ENCODE data around the gene SLC38A2.

SLC38A2 gene

GRCh38 chr12:46414591-46415268 lies 42.2 kb upstream of the SLC38A2 start:
- no peak overlapping the region for H2AFZ ChIP-seq (ENCODE audit: low read length)
- no peaks in the 10 kb centered on the region for H3K4me1 ChIP-seq (ENCODE audit: insufficient read depth, low read length, poor library complexity, severe bottlenecking)
- no peaks in the 10 kb centered on the region for H3K27me3 ChIP-seq (ENCODE audit: insufficient read depth, low read length, poor library complexity, severe bottlenecking)
- H3K4me2 ChIP-seq (ENCODE audit: low read depth, low read length, poor library complexity, severe bottlenecking), result no peak overlapping the region
- H4K20me1 ChIP-seq (ENCODE audit: insufficient read depth, low read length, poor library complexity, severe bottlenecking), result no peaks in the 10 kb centered on the region
- H3K9me3 ChIP-seq (ENCODE audit: insufficient read depth, low read depth, low read length), result no peaks in the 10 kb centered on the region
- TF ChIP-seq EZH2phosphoT487 (IDR thresholded peaks at IDR 0.05; ENCODE audit: borderline replicate concordance) (no peak), CTCF (conservative IDR thresholded peaks at IDR 0.05; ENCODE audit: low read length) (no peak)
- no peak overlapping the region for H3K9ac ChIP-seq (ENCODE audit: low read depth, low read length, poor library complexity, severe bottlenecking)
- no peaks in the 10 kb centered on the region for H3K79me2 ChIP-seq (ENCODE audit: insufficient read depth, low read length)
- no peaks in the 10 kb centered on the region for H3K9me2 ChIP-seq (replicated peaks; ENCODE audit: low read depth, low read length)
- no peaks in the 10 kb centered on the region for H3K36me3 ChIP-seq (ENCODE audit: insufficient read depth, low read length)
- H3F3A ChIP-seq (ENCODE audit: low read depth), result no peaks in the 10 kb centered on the region
- no peak overlapping the region for H3K4me3 ChIP-seq (ENCODE audit: low read length, poor library complexity, severe bottlenecking)

GRCh38 chr12:46413368-46413767 lies 40.8 kb upstream of the SLC38A2 start:
- TF ChIP-seq CTCF (conservative IDR thresholded peaks at IDR 0.05; ENCODE audit: low read length), result no peak
- no peak for TF ChIP-seq EZH2phosphoT487 (IDR thresholded peaks at IDR 0.05; ENCODE audit: borderline replicate concordance)
- no peak overlapping the region for H3K9ac ChIP-seq (ENCODE audit: low read depth, low read length, poor library complexity, severe bottlenecking)
- no peaks in the 10 kb centered on the region for H3K36me3 ChIP-seq (ENCODE audit: insufficient read depth, low read length)
- no peaks in the 10 kb centered on the region for H3K9me3 ChIP-seq (ENCODE audit: insufficient read depth, low read depth, low read length)
- H3K27me3 ChIP-seq (ENCODE audit: insufficient read depth, low read length, poor library complexity, severe bottlenecking), result no peaks in the 10 kb centered on the region
- H3K4me3 ChIP-seq (ENCODE audit: low read length, poor library complexity, severe bottlenecking), result no peak overlapping the region
- no peaks in the 10 kb centered on the region for H3F3A ChIP-seq (ENCODE audit: low read depth)
- no peaks in the 10 kb centered on the region for H3K79me2 ChIP-seq (ENCODE audit: insufficient read depth, low read length)
- H4K20me1 ChIP-seq (ENCODE audit: insufficient read depth, low read length, poor library complexity, severe bottlenecking), result no peaks in the 10 kb centered on the region
- no peak overlapping the region for H2AFZ ChIP-seq (ENCODE audit: low read length)
- peaks cover 7% of the 10 kb centered on the region for H3K4me1 ChIP-seq (ENCODE audit: insufficient read depth, low read length, poor library complexity, severe bottlenecking)
- H3K4me2 ChIP-seq (ENCODE audit: low read depth, low read length, poor library complexity, severe bottlenecking), result no peak overlapping the region
- no peaks in the 10 kb centered on the region for H3K9me2 ChIP-seq (replicated peaks; ENCODE audit: low read depth, low read length)

- Histone ChIP-seq H3K27me3 (ENCODE audit: insufficient read depth, low read length, poor library complexity, severe bottlenecking) (no peaks in the 10 kb centered on the region), H4K20me1 (ENCODE audit: insufficient read depth, low read length, poor library complexity, severe bottlenecking) (no peaks in the 10 kb centered on the region), H3K4me1 (ENCODE audit: insufficient read depth, low read length, poor library complexity, severe bottlenecking) (peaks cover 7% of the 10 kb centered on the region), H3K9me2 (replicated peaks; ENCODE audit: low read depth, low read length) (no peaks in the 10 kb centered on the region), H3K9me3 (ENCODE audit: insufficient read depth, low read depth, low read length) (no peaks in the 10 kb centered on the region), H3K4me3 (ENCODE audit: low read length, poor library complexity, severe bottlenecking) (no peak overlapping the region), H3K36me3 (ENCODE audit: insufficient read depth, low read length) (no peaks in the 10 kb centered on the region), H3F3A (ENCODE audit: low read depth) (no peaks in the 10 kb centered on the region), H3K4me2 (ENCODE audit: low read depth, low read length, poor library complexity, severe bottlenecking) (no peak overlapping the region), H3K9ac (ENCODE audit: low read depth, low read length, poor library complexity, severe bottlenecking) (no peak overlapping the region), H3K79me2 (ENCODE audit: insufficient read depth, low read length) (no peaks in the 10 kb centered on the region), H2AFZ (ENCODE audit: low read length) (no peak overlapping the region)
- TF ChIP-seq EZH2phosphoT487 (IDR thresholded peaks at IDR 0.05; ENCODE audit: borderline replicate concordance) (no peak), CTCF (conservative IDR thresholded peaks at IDR 0.05; ENCODE audit: low read length) (no peak)
Observed at GRCh38 chr12:46412857-46413256, 40.3 kb upstream of the SLC38A2 start.
